Measurements from ENCODE around the gene FILIP1L.

The FILIP1L gene

DNA sequence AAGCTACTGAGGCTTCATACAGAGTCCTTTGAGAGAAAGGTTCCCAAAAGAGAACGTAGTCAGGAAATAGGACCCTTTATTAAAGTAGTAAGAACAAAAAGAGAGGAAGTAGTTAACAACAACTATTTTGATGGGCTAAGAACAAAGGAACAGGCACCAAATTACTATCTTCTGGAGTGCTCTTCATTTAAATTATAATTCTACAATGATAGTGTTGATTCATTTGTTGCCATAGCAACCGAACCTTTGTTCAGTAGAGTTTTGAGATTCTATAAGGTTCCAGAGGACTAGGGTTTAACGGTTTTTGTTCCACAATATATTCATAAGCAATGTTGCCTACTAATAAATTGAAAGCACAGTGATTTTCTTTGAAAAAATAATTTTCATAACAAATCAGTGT lies 217.8 kb downstream of the FILIP1L start:
- Histone ChIP-seq H3K4me3 (ENCODE audit: insufficient read depth, low read length, poor library complexity, severe bottlenecking) (no peak overlapping the region), H4K20me1 (ENCODE audit: low read depth, low read length) (peaks cover 6% of the 10 kb centered on the region; the same call in 1 of the 2 replicates), H3K27ac (ENCODE audit: low read depth, low read length) (no peak overlapping the region)

DNA sequence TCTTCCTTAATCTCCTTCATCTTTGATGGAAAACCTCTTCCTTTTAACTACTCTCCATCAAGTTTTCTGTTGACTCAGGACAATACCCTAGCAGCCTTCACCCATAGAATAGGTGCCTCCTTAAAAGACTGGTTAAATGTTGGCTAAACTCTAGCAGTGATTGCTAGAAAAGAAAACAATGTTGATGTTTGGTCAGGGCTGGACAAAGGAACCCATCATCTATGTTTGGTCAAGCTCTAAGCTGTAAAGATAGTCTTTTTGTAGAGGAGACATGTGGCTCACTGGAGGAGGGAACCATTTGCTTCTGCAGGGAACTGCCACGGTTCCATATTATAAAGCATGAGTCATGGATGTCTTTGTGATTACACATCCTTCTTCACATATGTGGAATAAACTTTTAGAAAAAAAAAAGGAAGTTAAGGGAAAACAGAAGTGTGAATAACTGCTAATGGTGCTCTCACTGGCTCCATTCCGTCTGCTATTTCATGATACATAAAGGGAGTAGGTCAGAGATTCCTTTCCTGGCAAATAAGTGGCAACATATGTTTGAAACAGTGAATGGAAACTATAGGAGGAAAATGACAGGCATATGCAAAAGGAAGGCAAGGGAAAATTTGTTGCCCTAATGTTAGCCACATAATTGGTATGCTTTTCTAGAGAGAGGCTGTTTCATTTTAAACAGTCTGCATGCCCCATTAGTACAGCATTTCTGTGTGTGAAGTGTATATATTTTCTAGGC lies 218.4 kb downstream of the FILIP1L start:
- no peak overlapping the region for H2AFZ ChIP-seq (ENCODE audit: low read depth, low read length, severe bottlenecking)
- H4K20me1 ChIP-seq (ENCODE audit: low read depth, low read length), result peaks cover 6% of the 10 kb centered on the region; the same call in 1 of the 2 replicates
- no peak overlapping the region for H3K27ac ChIP-seq (ENCODE audit: low read depth, low read length)
- no peaks in the 10 kb centered on the region for H3K9me2 ChIP-seq (replicated peaks; ENCODE audit: insufficient read depth, low read length)
- peaks cover 6% of the 10 kb centered on the region; the same call in 1 of the 2 replicates for H3K79me2 ChIP-seq (ENCODE audit: insufficient read depth, low read length)
- H3K4me2 ChIP-seq (ENCODE audit: low read depth, low read length, poor library complexity, severe bottlenecking), result no peak overlapping the region
- H3K4me3 ChIP-seq (ENCODE audit: insufficient read depth, low read length, poor library complexity, severe bottlenecking), result no peak overlapping the region
- TF ChIP-seq, protein P1, sequence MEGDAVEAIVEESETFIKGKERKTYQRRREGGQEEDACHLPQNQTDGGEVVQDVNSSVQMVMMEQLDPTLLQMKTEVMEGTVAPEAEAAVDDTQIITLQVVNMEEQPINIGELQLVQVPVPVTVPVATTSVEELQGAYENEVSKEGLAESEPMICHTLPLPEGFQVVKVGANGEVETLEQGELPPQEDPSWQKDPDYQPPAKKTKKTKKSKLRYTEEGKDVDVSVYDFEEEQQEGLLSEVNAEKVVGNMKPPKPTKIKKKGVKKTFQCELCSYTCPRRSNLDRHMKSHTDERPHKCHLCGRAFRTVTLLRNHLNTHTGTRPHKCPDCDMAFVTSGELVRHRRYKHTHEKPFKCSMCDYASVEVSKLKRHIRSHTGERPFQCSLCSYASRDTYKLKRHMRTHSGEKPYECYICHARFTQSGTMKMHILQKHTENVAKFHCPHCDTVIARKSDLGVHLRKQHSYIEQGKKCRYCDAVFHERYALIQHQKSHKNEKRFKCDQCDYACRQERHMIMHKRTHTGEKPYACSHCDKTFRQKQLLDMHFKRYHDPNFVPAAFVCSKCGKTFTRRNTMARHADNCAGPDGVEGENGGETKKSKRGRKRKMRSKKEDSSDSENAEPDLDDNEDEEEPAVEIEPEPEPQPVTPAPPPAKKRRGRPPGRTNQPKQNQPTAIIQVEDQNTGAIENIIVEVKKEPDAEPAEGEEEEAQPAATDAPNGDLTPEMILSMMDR (IDR thresholded peaks at IDR 0.05; ENCODE audit: insufficient read depth, low read length, poor library complexity, severe bottlenecking), result no peak
- no peak for TF ChIP-seq EZH2phosphoT487 (conservative IDR thresholded peaks at IDR 0.05; ENCODE audit: low read length)
- no peaks in the 10 kb centered on the region for H3K36me3 ChIP-seq (ENCODE audit: low read length)
- H3K9ac ChIP-seq (ENCODE audit: low read length), result no peak overlapping the region
- H3K9me3 ChIP-seq (ENCODE audit: insufficient read depth, low read length), result no peaks in the 10 kb centered on the region
- H3F3A ChIP-seq (ENCODE audit: insufficient read depth), result no peaks in the 10 kb centered on the region
- H3K27me3 ChIP-seq (ENCODE audit: low read length), result no peaks in the 10 kb centered on the region

More for the DNA sequence above, 217.8 kb downstream of the FILIP1L start:
- Histone ChIP-seq H3K4me2 (ENCODE audit: low read depth, low read length, poor library complexity, severe bottlenecking) (no peak overlapping the region), H3F3A (ENCODE audit: insufficient read depth) (no peaks in the 10 kb centered on the region), H2AFZ (ENCODE audit: low read depth, low read length, severe bottlenecking) (no peak overlapping the region), H3K9me2 (replicated peaks; ENCODE audit: insufficient read depth, low read length) (no peaks in the 10 kb centered on the region), H3K36me3 (ENCODE audit: low read length) (no peaks in the 10 kb centered on the region), H3K27me3 (ENCODE audit: low read length) (no peaks in the 10 kb centered on the region), H3K9me3 (ENCODE audit: insufficient read depth, low read length) (no peaks in the 10 kb centered on the region), H3K79me2 (ENCODE audit: insufficient read depth, low read length) (peaks cover 6% of the 10 kb centered on the region; the same call in 1 of the 2 replicates), H3K9ac (ENCODE audit: low read length) (no peak overlapping the region)
- no peak for TF ChIP-seq EZH2phosphoT487 (conservative IDR thresholded peaks at IDR 0.05; ENCODE audit: low read length)
- TF ChIP-seq, protein P1 (IDR thresholded peaks at IDR 0.05; ENCODE audit: insufficient read depth, low read length, poor library complexity, severe bottlenecking), result no peak

- Histone ChIP-seq H2AFZ (ENCODE audit: low read depth, low read length, severe bottlenecking) (no peak overlapping the region), H3K27ac (ENCODE audit: low read depth, low read length) (no peak overlapping the region)
These were observed 219.1 kb downstream of the FILIP1L start for GRCh38 chr3:99895131-99895696.

More at GRCh38 chr3:99895131-99895696, 219.1 kb downstream of the FILIP1L start:
- H3K9me3 ChIP-seq (ENCODE audit: insufficient read depth, low read length), result no peaks in the 10 kb centered on the region
- no peak overlapping the region for H3K4me3 ChIP-seq (ENCODE audit: insufficient read depth, low read length, poor library complexity, severe bottlenecking)
- no peak overlapping the region for H3K9ac ChIP-seq (ENCODE audit: low read length)
- H3K27me3 ChIP-seq (ENCODE audit: low read length), result no peaks in the 10 kb centered on the region
- H3K36me3 ChIP-seq (ENCODE audit: low read length), result no peaks in the 10 kb centered on the region
- H3K9me2 ChIP-seq (replicated peaks; ENCODE audit: insufficient read depth, low read length), result no peaks in the 10 kb centered on the region
- peaks cover 6% of the 10 kb centered on the region; the same call in 1 of the 2 replicates for H3K79me2 ChIP-seq (ENCODE audit: insufficient read depth, low read length)
- no peak overlapping the region for H3K4me2 ChIP-seq (ENCODE audit: low read depth, low read length, poor library complexity, severe bottlenecking)
- H4K20me1 ChIP-seq (ENCODE audit: low read depth, low read length), result peaks cover 6% of the 10 kb centered on the region; the same call in 1 of the 2 replicates
- no peak for TF ChIP-seq EZH2phosphoT487 (conservative IDR thresholded peaks at IDR 0.05; ENCODE audit: low read length)
- TF ChIP-seq, protein P1 (IDR thresholded peaks at IDR 0.05; ENCODE audit: insufficient read depth, low read length, poor library complexity, severe bottlenecking), result no peak
- no peaks in the 10 kb centered on the region for H3F3A ChIP-seq (ENCODE audit: insufficient read depth)
